ENCODE data around the gene MYLK3. TPM values are rescaled to one million over a fixed set of nuclear protein-coding genes. Genes with fewer than 3 reads are reported as not detected.
"Not testable (repeated sequence)": the region's sequence is repeated elsewhere in the genome, so short reads cannot be mapped to it uniquely, and the experiment has no call there.

The MYLK3 gene
- total and polyA plus RNA-seq, 7 donors = under 0.01 to 0.16 (median 0.04) TPM; not detected in 1

- Histone ChIP-seq H3K27ac (peak overlapping the region; percentile 29 to 52 (median 39)), H3K9me3 (peaks cover 0 to 3% (median 0%) of the 10 kb centered on the region in 4 donors), H3K27me3 (no peaks in the 10 kb centered on the region), H3K36me3 (no peaks in the 10 kb centered on the region), H3K4me3 (peak overlapping the region; percentile 31 to 66 (median 61)), H3K4me1 (peaks cover 0 to 6% (median 0%) of the 10 kb centered on the region in 4 donors)
- intact Hi-C loops (cut with DNase I) = no loop called here
- peak; percentile 82 for DNase-seq
- WGBS, 2 donors = 5 to 7% methylated on average over 43 of the region's 43 CpGs
- peak in 1 of 4 donors; percentile 18 for TF ChIP-seq POLR2AphosphoS5 (IDR thresholded peaks at IDR 0.05)
- TF ChIP-seq EP300 (IDR thresholded peaks at IDR 0.05) = no peak
These were observed 41.6 kb upstream of the MYLK3 start for GRCh38 chr16:46789499-46790414.

GRCh38 chr16:46788891-46789474, 40.8 kb upstream of the MYLK3 start:
- TF ChIP-seq CTCF (IDR thresholded peaks at IDR 0.05) = no peak
- TF ChIP-seq EP300 (IDR thresholded peaks at IDR 0.05) = no peak
- no peak for TF ChIP-seq POLR2AphosphoS5 (IDR thresholded peaks at IDR 0.05)
- TF ChIP-seq POLR2A (IDR thresholded peaks at IDR 0.05) = no peak
- no peaks in the 10 kb centered on the region for H3K36me3 ChIP-seq
- no peak overlapping the region for H3K4me3 ChIP-seq
- intact Hi-C loops (cut with DNase I) = no loop called here
- no peak overlapping the region for H3K27ac ChIP-seq
- H3K4me1 ChIP-seq = peaks cover 0 to 6% (median 0%) of the 10 kb centered on the region in 4 donors
- WGBS, 2 donors = 72 to 73% methylated on average over 3 of the region's 3 CpGs
- peaks cover 0 to 3% (median 0%) of the 10 kb centered on the region in 4 donors for H3K9me3 ChIP-seq
- no peak for DNase-seq
- H3K27me3 ChIP-seq = no peaks in the 10 kb centered on the region

GRCh38 chr16:46787909-46788308, 39.8 kb upstream of the MYLK3 start:
- peaks cover 0 to 6% (median 0%) of the 10 kb centered on the region in 4 donors for H3K4me1 ChIP-seq
- no peaks in the 10 kb centered on the region for H3K27me3 ChIP-seq
- H3K4me3 ChIP-seq = no peak overlapping the region
- no peaks in the 10 kb centered on the region for H3K36me3 ChIP-seq
- 46 to 80% methylated on average over 1 of the region's 1 CpG for WGBS, 2 donors
- no peak overlapping the region for H3K27ac ChIP-seq
- intact Hi-C loops (cut with DNase I) = no loop called here
- TF ChIP-seq CTCF (IDR thresholded peaks at IDR 0.05) (no peak), POLR2A (IDR thresholded peaks at IDR 0.05) (no peak), EP300 (IDR thresholded peaks at IDR 0.05) (no peak), POLR2AphosphoS5 (IDR thresholded peaks at IDR 0.05) (no peak)
- DNase-seq = no peak
- H3K9me3 ChIP-seq = peaks cover 0 to 3% (median 0%) of the 10 kb centered on the region in 4 donors

- Histone ChIP-seq H3K4me1 (peaks cover 0 to 2% (median 0%) of the 10 kb centered on the region in 4 donors), H3K9me3 (peaks cover 0 to 3% (median 0%) of the 10 kb centered on the region in 4 donors), H3K27ac (no peak overlapping the region), H3K36me3 (no peaks in the 10 kb centered on the region), H3K4me3 (no peak overlapping the region), H3K27me3 (no peaks in the 10 kb centered on the region)
- TF ChIP-seq POLR2AphosphoS5 (IDR thresholded peaks at IDR 0.05) (no peak), POLR2A (IDR thresholded peaks at IDR 0.05) (no peak), CTCF (IDR thresholded peaks at IDR 0.05) (no peak), EP300 (IDR thresholded peaks at IDR 0.05) (no peak)
- 62 to 67% methylated on average over 3 of the region's 3 CpGs for WGBS, 2 donors
- DNase-seq = no peak
- intact Hi-C loops (cut with DNase I) = no loop called here
These were observed 37.1 kb upstream of the MYLK3 start for GRCh38 chr16:46785076-46785845.

- DNase-seq; intact Hi-C loops (cut with DNase I); H3K9me3 ChIP-seq; H3K4me1 ChIP-seq; H3K36me3 ChIP-seq; H3K27me3 ChIP-seq; H3K4me3 ChIP-seq; H3K27ac ChIP-seq: not testable (repeated sequence)
- 89 to 95% methylated on average over 2 of the region's 2 CpGs for WGBS, 2 donors
These were observed 36.4 kb upstream of the MYLK3 start for GRCh38 chr16:46784569-46784968.

Data from sigmoid colon (tissue), 7 donors.